ENCODE data around the gene DGCR2.

- TF ChIP-seq, protein P1, sequence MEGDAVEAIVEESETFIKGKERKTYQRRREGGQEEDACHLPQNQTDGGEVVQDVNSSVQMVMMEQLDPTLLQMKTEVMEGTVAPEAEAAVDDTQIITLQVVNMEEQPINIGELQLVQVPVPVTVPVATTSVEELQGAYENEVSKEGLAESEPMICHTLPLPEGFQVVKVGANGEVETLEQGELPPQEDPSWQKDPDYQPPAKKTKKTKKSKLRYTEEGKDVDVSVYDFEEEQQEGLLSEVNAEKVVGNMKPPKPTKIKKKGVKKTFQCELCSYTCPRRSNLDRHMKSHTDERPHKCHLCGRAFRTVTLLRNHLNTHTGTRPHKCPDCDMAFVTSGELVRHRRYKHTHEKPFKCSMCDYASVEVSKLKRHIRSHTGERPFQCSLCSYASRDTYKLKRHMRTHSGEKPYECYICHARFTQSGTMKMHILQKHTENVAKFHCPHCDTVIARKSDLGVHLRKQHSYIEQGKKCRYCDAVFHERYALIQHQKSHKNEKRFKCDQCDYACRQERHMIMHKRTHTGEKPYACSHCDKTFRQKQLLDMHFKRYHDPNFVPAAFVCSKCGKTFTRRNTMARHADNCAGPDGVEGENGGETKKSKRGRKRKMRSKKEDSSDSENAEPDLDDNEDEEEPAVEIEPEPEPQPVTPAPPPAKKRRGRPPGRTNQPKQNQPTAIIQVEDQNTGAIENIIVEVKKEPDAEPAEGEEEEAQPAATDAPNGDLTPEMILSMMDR (IDR thresholded peaks at IDR 0.05 in 8 of 11, conservative IDR thresholded peaks at IDR 0.05 in 3 of 11) = no peak
- no peak for TF ChIP-seq POLR2A (IDR thresholded peaks at IDR 0.05)
These were observed 9.9 kb upstream of the DGCR2 start for GRCh38 chr22:19132153-19132552.

All from spleen (tissue), 7 donors.